Uterus (tissue), 4 donors: ENCODE measurements around the gene MYLIP. TPM values are rescaled to one million over a fixed set of nuclear protein-coding genes. Genes with fewer than 3 reads are reported as not detected.
"Not testable (repeated sequence)": the region's sequence is repeated elsewhere in the genome, so short reads cannot be mapped to it uniquely, and the experiment has no call there.

ENCODE experiments used
- DNase-seq, 2 donors: peaks; one replicate each; pipeline ENCODE4 v3.0.0-alpha.2; 2019 to 2020
- H3K27ac ChIP-seq, 2 donors: fragments of 200-600 bp; sonication (generic); 1 replicate in 1 of 2; 2 replicates in 1 of 2; pipeline ENCODE4 v1.5.1; 2016 to 2018
- H3K27me3 ChIP-seq, 2 donors: fragments of 200-600 bp; sonication (generic); one replicate each; pipeline ENCODE4 v1.5.1; 2018 to 2019; ENCODE audit warnings: control low read depth in 1 of 2
- H3K36me3 ChIP-seq, 2 donors: fragments of 200-600 bp; sonication (generic); one replicate each; pipeline ENCODE4 v1.5.1; 2019; ENCODE audit warnings: control low read depth in 1 of 2
- H3K4me1 ChIP-seq, 2 donors: fragments of 200-600 bp; sonication (generic); one replicate each; pipeline ENCODE4 v1.5.1; 2018 to 2019; ENCODE audit warnings: control low read depth in 1 of 2
- H3K4me3 ChIP-seq, 2 donors: fragments of 200-600 bp; sonication (generic); 1 replicate in 1 of 2; 2 replicates in 1 of 2; pipeline ENCODE4 v1.5.1; 2018 to 2019; ENCODE audit warnings: mild to moderate bottlenecking in 1 of 2
- H3K9me3 ChIP-seq, 2 donors: fragments of 200-600 bp; sonication (generic); one replicate each; pipeline ENCODE4 v1.5.1; 2019; ENCODE audit warnings: control low read depth in 1 of 2
- POLR2A ChIP-seq, 2 donors: fragments of 450-650 bp; IDR thresholded peaks; one replicate each; pipeline ENCODE4 v1.6.1; 2016; ENCODE audit warnings: antibody characterized with exemption in 2 of 2, mild to moderate bottlenecking in 1 of 2, moderate library complexity in 1 of 2
- intact Hi-C: fragments of 100-400 bp; cut with DNase I; formaldehyde crosslinking; loops from one replicate; pipeline ENCODE4 v1.15.1; 2023; ENCODE audit warnings: low total_unique reads
- total RNA-seq, 4 donors: library from RNA; depleted of rRNA in 3 of 4; stranded (reverse); fragments of >200 nt in 3 of 4; gene quantifications; one replicate each; pipeline versions ENCODE4 v1.1.0 to v1.2.4, GENCODE V29; 2014 to 2023
- TF ChIP-seq, protein P1 (sequence below), 4 experiments: fragments of 200-600 bp in 2 of 4; fragments of 450-650 bp in 2 of 4; sonication (generic) in 2 of 4; IDR thresholded peaks; one replicate each; pipeline ENCODE4 v1.5.1; 2016 to 2019; ENCODE audit warnings: antibody characterized with exemption in 4 of 4, mild to moderate bottlenecking in 2 of 4, moderate library complexity in 1 of 4
- donor health status: DM: yes; HTN: yes; CAD: no.

Gene MYLIP
- total RNA-seq, 4 donors from 2014 or later = 11.5 to 79.2 (median 58.7) TPM

DNA sequence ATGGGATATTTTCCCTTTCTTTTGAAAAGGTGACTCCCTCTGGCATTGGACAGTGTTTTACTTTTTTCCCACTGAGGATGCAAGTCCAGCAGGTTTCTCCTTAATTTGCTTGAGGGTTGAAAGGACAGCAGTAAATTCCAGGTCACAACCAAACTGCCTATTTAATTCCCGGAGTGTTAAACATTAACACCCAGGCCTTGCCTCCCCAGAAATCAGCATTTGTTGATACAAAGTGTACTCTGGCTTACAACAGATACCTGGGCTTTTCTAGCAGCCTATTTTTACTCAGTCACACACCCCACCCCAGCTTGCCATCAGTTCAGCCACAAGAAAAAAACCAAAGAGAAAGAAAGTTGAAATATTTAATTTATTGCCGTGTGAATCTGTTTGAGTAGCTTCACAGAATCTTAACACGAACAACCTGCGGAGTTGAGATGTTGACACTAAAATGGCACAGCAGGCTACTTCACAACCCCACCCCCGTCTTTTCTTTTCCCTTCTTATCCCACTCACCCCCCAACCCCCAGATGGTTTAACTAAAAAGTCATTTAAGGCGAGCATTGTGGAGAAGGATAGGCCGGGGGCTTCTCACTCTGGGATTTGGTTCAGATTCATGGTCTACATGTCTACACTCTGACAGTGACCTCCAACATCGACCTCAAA, 45.7 kb downstream of the MYLIP start:
- Histone ChIP-seq H3K4me1 (no peaks in the 10 kb centered on the region), H3K36me3 (no peaks in the 10 kb centered on the region), H3K4me3 (no peak overlapping the region), H3K27me3 (no peaks in the 10 kb centered on the region), H3K27ac (no peak overlapping the region), H3K9me3 (no peaks in the 10 kb centered on the region)
- intact Hi-C loops = no loop called here
- no peak for DNase-seq
- TF ChIP-seq POLR2A (IDR thresholded peaks at IDR 0.05) = no peak
- TF ChIP-seq, protein P1, sequence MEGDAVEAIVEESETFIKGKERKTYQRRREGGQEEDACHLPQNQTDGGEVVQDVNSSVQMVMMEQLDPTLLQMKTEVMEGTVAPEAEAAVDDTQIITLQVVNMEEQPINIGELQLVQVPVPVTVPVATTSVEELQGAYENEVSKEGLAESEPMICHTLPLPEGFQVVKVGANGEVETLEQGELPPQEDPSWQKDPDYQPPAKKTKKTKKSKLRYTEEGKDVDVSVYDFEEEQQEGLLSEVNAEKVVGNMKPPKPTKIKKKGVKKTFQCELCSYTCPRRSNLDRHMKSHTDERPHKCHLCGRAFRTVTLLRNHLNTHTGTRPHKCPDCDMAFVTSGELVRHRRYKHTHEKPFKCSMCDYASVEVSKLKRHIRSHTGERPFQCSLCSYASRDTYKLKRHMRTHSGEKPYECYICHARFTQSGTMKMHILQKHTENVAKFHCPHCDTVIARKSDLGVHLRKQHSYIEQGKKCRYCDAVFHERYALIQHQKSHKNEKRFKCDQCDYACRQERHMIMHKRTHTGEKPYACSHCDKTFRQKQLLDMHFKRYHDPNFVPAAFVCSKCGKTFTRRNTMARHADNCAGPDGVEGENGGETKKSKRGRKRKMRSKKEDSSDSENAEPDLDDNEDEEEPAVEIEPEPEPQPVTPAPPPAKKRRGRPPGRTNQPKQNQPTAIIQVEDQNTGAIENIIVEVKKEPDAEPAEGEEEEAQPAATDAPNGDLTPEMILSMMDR (IDR thresholded peaks at IDR 0.05) = no peak

DNA sequence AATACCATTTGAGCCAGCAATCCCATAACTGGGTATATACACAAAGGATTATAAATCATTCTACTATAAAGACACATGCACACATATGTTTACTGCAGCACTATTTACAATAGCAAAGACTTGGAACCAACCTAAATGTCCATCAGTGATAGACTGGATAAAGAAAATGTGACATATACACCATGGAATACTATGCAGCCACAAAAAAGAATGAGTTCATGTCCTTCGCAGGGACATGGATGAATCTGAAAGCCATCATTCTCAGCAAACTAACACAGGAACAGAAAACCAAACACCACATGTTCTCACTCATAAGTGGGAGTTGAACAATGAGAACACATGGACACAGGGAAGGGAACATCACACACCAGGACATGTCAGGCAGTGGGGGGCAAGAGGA, 47.7 kb downstream of the MYLIP start:
- H3K4me1 ChIP-seq, DNase-seq, H3K27ac ChIP-seq, intact Hi-C loops, H3K36me3 ChIP-seq, H3K4me3 ChIP-seq, H3K27me3 ChIP-seq, H3K9me3 ChIP-seq: not testable (repeated sequence)

DNA sequence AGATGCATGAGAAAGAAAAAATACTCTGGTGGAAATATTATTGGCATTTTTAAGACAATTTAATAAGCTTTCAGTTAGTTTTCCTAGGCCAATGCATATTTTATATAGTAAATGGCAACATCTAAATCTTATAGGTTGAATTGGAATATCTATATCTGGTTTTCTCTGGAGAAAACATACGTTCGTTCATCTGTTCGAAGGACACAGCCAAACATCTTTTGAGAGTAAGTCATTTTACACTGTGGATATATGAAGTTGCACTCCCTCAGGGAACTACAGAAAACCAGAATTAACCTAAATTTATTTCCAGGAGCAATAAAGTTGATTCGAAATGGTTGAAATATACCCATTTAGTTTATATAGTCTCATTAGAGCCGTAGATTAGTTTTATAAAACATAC, 49.0 kb downstream of the MYLIP start:
- H3K4me1 ChIP-seq = no peaks in the 10 kb centered on the region
- TF ChIP-seq, protein P1 (IDR thresholded peaks at IDR 0.05) = no peak
- no peak for TF ChIP-seq POLR2A (IDR thresholded peaks at IDR 0.05)
- DNase-seq = no peak
- no peak overlapping the region for H3K27ac ChIP-seq
- intact Hi-C loops = no loop called here
- no peaks in the 10 kb centered on the region for H3K36me3 ChIP-seq
- no peak overlapping the region for H3K4me3 ChIP-seq
- H3K27me3 ChIP-seq = no peaks in the 10 kb centered on the region
- no peaks in the 10 kb centered on the region for H3K9me3 ChIP-seq

DNA sequence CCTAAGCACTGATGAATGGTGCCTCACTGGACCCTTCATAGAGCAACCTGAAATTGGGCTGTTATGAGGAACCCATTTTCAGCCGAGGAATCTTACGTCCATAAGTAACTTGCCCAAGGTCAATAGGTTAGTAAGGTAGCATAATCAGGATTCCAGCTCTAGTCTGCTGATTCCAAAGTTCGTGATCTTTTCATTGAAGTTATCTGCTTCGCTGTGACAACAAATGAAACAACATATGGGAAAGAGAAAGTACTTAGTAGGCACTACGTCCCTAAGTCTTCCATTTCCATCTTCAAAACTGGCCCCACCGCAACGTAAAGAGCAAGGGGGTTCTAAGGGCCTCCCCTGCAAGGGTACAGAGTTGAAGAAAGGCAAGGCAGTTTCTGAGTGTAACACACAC, 49.5 kb downstream of the MYLIP start:
- no peaks in the 10 kb centered on the region for H3K36me3 ChIP-seq
- H3K4me1 ChIP-seq = no peaks in the 10 kb centered on the region
- DNase-seq = no peak
- intact Hi-C loops = no loop called here
- H3K9me3 ChIP-seq = no peaks in the 10 kb centered on the region
- H3K27ac ChIP-seq = no peak overlapping the region
- no peak overlapping the region for H3K4me3 ChIP-seq
- TF ChIP-seq, protein P1 (IDR thresholded peaks at IDR 0.05) = no peak
- no peak for TF ChIP-seq POLR2A (IDR thresholded peaks at IDR 0.05)
- H3K27me3 ChIP-seq = no peaks in the 10 kb centered on the region

DNA sequence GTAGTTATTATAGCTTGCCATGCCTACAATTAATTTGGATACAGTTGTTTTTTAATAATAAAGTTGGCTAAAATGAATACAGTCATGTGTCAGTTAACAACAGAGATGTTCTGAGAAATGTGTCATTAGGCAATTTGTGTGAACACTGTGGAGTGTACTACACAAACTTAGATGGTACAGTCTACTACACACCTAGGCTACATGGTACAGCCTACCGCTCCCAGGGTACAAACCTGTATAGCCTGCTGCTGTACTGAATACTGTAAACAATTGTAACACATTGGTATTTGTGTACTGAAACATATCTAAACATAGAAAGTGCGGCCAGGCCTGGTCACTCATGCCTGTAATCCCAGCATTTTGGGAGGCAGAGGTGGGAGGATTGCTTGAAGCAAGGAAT, 50.2 kb downstream of the MYLIP start:
- no peaks in the 10 kb centered on the region for H3K27me3 ChIP-seq
- H3K4me3 ChIP-seq = no peak overlapping the region
- intact Hi-C loops = no loop called here

More for the DNA sequence above, 50.2 kb downstream of the MYLIP start:
- DNase-seq = no peak
- Histone ChIP-seq H3K9me3 (no peaks in the 10 kb centered on the region), H3K36me3 (no peaks in the 10 kb centered on the region), H3K4me1 (no peaks in the 10 kb centered on the region), H3K27ac (no peak overlapping the region)
- TF ChIP-seq, protein P1 (IDR thresholded peaks at IDR 0.05) = no peak
- no peak for TF ChIP-seq POLR2A (IDR thresholded peaks at IDR 0.05)
